Measurements from ENCODE around the gene PIK3R6. TPM values are rescaled to one million over a fixed set of nuclear protein-coding genes. Genes with fewer than 3 reads are reported as not detected.

The PIK3R6 gene
- polyA plus RNA-seq, 1 of the 3 experiments (the other 2 are of a cell fraction) = 0.03 TPM

DNA sequence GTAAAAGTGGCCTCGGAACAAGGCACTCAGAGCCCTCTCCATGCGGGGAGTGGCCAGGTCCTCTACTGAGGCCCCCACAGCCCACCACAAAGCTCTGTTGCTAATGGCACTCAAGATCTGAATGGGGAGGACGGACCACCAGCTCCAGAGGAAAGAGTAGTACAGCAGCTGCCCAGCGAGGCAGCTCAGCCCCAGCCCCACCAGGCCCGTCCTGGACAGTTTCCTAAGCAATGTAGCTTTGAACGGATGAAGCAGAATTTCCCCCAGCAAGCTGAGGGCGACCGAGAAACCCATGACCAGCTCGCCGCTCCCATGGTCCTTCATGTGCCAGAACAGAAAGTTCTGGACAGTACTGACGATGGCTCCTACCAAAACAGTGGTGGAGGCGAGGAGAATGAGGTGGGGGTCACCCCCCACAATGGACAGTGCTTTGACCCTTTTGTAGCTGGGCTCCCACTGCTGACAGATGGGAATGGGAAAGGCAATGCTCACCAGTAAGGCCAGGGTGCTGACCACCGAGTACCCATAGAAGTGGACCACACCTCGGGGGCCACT, 69.8 kb downstream of the PIK3R6 start (continued):
- TF ChIP-seq, protein P1, sequence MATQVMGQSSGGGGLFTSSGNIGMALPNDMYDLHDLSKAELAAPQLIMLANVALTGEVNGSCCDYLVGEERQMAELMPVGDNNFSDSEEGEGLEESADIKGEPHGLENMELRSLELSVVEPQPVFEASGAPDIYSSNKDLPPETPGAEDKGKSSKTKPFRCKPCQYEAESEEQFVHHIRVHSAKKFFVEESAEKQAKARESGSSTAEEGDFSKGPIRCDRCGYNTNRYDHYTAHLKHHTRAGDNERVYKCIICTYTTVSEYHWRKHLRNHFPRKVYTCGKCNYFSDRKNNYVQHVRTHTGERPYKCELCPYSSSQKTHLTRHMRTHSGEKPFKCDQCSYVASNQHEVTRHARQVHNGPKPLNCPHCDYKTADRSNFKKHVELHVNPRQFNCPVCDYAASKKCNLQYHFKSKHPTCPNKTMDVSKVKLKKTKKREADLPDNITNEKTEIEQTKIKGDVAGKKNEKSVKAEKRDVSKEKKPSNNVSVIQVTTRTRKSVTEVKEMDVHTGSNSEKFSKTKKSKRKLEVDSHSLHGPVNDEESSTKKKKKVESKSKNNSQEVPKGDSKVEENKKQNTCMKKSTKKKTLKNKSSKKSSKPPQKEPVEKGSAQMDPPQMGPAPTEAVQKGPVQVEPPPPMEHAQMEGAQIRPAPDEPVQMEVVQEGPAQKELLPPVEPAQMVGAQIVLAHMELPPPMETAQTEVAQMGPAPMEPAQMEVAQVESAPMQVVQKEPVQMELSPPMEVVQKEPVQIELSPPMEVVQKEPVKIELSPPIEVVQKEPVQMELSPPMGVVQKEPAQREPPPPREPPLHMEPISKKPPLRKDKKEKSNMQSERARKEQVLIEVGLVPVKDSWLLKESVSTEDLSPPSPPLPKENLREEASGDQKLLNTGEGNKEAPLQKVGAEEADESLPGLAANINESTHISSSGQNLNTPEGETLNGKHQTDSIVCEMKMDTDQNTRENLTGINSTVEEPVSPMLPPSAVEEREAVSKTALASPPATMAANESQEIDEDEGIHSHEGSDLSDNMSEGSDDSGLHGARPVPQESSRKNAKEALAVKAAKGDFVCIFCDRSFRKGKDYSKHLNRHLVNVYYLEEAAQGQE (IDR thresholded peaks at IDR 0.05; ENCODE audit: low read depth, low read length) = no peak
- no peak for TF ChIP-seq RCOR1 (IDR thresholded peaks at IDR 0.05; ENCODE audit: low read length)

DNA sequence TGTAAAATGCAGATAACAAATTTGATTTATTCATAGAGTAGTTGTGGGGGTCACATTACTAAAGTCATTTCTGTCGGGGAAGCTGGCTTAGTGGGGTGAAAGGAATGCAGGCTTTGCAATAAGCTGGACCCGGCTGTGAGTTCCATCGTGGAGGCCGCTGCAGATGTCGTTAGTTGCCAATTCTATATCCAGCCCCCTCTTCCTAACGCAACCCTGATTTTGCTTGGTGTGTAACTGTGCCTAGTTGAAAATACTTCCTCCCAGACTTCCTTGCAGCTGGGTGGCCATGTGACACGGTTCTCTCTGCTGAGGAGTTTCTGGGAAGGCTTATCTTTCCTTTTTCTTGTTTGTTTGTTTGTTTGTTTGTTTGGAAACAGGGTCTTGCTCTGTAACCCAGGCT, 72.8 kb downstream of the PIK3R6 start:
- H4K20me1 ChIP-seq (ENCODE audit: insufficient read depth) = no peaks in the 10 kb centered on the region
- H3K4me1 ChIP-seq (ENCODE audit: control insufficient read depth in 1 of 2, insufficient read depth in 2 of 2, low read depth in 1 of 2, low read length in 1 of 2) = no peaks in the 10 kb centered on the region
- H3K4me3 ChIP-seq (ENCODE audit: low read depth in 2 of 2, low read length in 1 of 2) = no peak overlapping the region
- H3K27me3 ChIP-seq (ENCODE audit: insufficient read depth) = peaks cover 37% of the 10 kb centered on the region
- no peaks in the 10 kb centered on the region for H3K79me2 ChIP-seq (ENCODE audit: insufficient read depth)
- no peak overlapping the region for H3K27ac ChIP-seq (ENCODE audit: low read depth in 2 of 2, low read length in 1 of 2)
- ChIA-PET POLR2A (no interaction called here), CTCF (interaction anchor here (1.0 to 1.7 kb wide), 2 partner anchors 9 to 18 kb away, joined by 3 to 6 read pairs; no protein-coding TSS in a partner anchor)
- H3K36me3 ChIP-seq (replicated peaks in 1 of 2; ENCODE audit: control insufficient read depth in 1 of 2, insufficient read depth in 2 of 2, low read length in 1 of 2) = no peaks in the 10 kb centered on the region
- H3K9me3 ChIP-seq = no peaks in the 10 kb centered on the region
- no peak for TF ChIP-seq NFIC (IDR thresholded peaks at IDR 0.05; ENCODE audit: borderline replicate concordance)
- 0 out of 2 replicates have a peak overlapping the region, but pooled peaks have one; percentile 5 for H2AFZ ChIP-seq (ENCODE audit: low read depth)
- no peaks in the 10 kb centered on the region for H3K9me2 ChIP-seq
- no peak overlapping the region for H3K9ac ChIP-seq
- H3K4me2 ChIP-seq = no peak overlapping the region
- 11% methylated on average over 7 of the region's 7 CpGs for WGBS (ENCODE audit: low lambda C conversion rate)
- H3F3A ChIP-seq (replicated peaks; ENCODE audit: insufficient read depth) = no peaks in the 10 kb centered on the region
- no peak for DNase-seq

DNA sequence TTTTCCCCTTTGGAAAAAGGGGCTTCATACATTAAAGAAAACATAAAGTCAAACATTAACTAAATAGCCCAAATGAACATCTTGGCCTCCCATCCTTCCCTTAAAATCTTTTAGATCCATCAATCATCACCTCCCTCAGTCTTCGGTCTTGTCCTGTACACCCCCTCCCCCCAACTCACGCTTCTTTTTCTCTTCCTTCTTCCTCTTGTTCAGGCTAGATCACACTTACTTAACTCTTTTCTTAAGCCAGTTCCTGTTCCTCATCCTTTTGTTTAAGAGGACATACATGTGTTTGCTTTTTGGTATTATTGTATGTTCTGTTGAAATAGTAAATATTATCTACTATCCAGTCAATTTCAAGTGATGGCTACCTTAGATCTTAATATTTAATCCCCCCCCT, 73.8 kb downstream of the PIK3R6 start:
- POLR2A ChIA-PET = no interaction called here
- H3K36me3 ChIP-seq (replicated peaks in 1 of 2; ENCODE audit: control insufficient read depth in 1 of 2, insufficient read depth in 2 of 2, low read length in 1 of 2) = no peaks in the 10 kb centered on the region
- H3F3A ChIP-seq (replicated peaks; ENCODE audit: insufficient read depth) = no peaks in the 10 kb centered on the region
- H3K9me2 ChIP-seq = no peaks in the 10 kb centered on the region
- no peak for DNase-seq
- peaks cover 41% of the 10 kb centered on the region for H3K27me3 ChIP-seq (ENCODE audit: insufficient read depth)
- H3K4me1 ChIP-seq (ENCODE audit: control insufficient read depth in 1 of 2, insufficient read depth in 2 of 2, low read depth in 1 of 2, low read length in 1 of 2) = no peaks in the 10 kb centered on the region
- H3K4me3 ChIP-seq (ENCODE audit: low read depth in 2 of 2, low read length in 1 of 2) = no peak overlapping the region
- no peak for TF ChIP-seq EZH2phosphoT487 (IDR thresholded peaks at IDR 0.05; ENCODE audit: borderline replicate concordance, low read depth)
- TF ChIP-seq TEAD4 (IDR thresholded peaks at IDR 0.05; ENCODE audit: borderline replicate concordance, insufficient read depth) = no peak
- no peak for TF ChIP-seq RFX5 (IDR thresholded peaks at IDR 0.05; ENCODE audit: low read length)
- TF ChIP-seq MEF2A (IDR thresholded peaks at IDR 0.05; ENCODE audit: borderline replicate concordance, low read depth) = no peak
- no peak for TF ChIP-seq JUND (IDR thresholded peaks at IDR 0.05)
- no peak for TF ChIP-seq NRF1 (IDR thresholded peaks at IDR 0.05; ENCODE audit: low read depth, low read length)
- TF ChIP-seq, protein P2, sequence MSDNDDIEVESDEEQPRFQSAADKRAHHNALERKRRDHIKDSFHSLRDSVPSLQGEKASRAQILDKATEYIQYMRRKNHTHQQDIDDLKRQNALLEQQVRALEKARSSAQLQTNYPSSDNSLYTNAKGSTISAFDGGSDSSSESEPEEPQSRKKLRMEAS (IDR thresholded peaks at IDR 0.05; ENCODE audit: low read depth) = no peak
- TF ChIP-seq, protein P1 (IDR thresholded peaks at IDR 0.05; ENCODE audit: low read depth, low read length) = no peak
- TF ChIP-seq GABPA (IDR thresholded peaks at IDR 0.05; ENCODE audit: low read depth) = no peak
- no peak for TF ChIP-seq RCOR1 (IDR thresholded peaks at IDR 0.05; ENCODE audit: low read length)
- TF ChIP-seq YY1 (IDR thresholded peaks at IDR 0.05; ENCODE audit: low read depth) = no peak
- TF ChIP-seq, protein P3, sequence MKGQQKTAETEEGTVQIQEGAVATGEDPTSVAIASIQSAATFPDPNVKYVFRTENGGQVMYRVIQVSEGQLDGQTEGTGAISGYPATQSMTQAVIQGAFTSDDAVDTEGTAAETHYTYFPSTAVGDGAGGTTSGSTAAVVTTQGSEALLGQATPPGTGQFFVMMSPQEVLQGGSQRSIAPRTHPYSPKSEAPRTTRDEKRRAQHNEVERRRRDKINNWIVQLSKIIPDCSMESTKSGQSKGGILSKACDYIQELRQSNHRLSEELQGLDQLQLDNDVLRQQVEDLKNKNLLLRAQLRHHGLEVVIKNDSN (IDR thresholded peaks at IDR 0.05; ENCODE audit: borderline replicate concordance, low read depth) = no peak
- no peak for TF ChIP-seq ELF1 (IDR thresholded peaks at IDR 0.05)
- TF ChIP-seq MXI1 (IDR thresholded peaks at IDR 0.05; ENCODE audit: low read depth, low read length) = no peak
- no peak for TF ChIP-seq CHD2 (IDR thresholded peaks at IDR 0.05; ENCODE audit: low read length, partially characterized antibody)
- TF ChIP-seq FOXM1 (IDR thresholded peaks at IDR 0.05; ENCODE audit: low read depth) = no peak
- TF ChIP-seq FOXJ3 (CRISPR knock-in tag; IDR thresholded peaks at IDR 0.05) = no peak
- H4K20me1 ChIP-seq (ENCODE audit: insufficient read depth) = no peaks in the 10 kb centered on the region
- H3K9ac ChIP-seq = no peak overlapping the region
- H3K4me2 ChIP-seq = no peak overlapping the region
- CTCF ChIA-PET = interaction anchor here (1.7 kb wide), 1 partner anchor 8 kb away, joined by 6 read pairs; no protein-coding TSS in a partner anchor
- WGBS (ENCODE audit: low lambda C conversion rate) = 9% methylated on average over 2 of the region's 2 CpGs
- H3K79me2 ChIP-seq (ENCODE audit: insufficient read depth) = no peaks in the 10 kb centered on the region
- H3K9me3 ChIP-seq = no peaks in the 10 kb centered on the region
- no peak overlapping the region for H2AFZ ChIP-seq (ENCODE audit: low read depth)
- no peak overlapping the region for H3K27ac ChIP-seq (ENCODE audit: low read depth in 2 of 2, low read length in 1 of 2)
